Kidney (tissue), 14 donors: ENCODE data around the gene HEMK1. TPM values are rescaled to one million over a fixed set of nuclear protein-coding genes. Genes with fewer than 3 reads are reported as not detected.

ENCODE experiments used
- DNase-seq, 5 donors: peaks; one replicate each; pipeline ENCODE4 v3.0.0-alpha.2; 2013 to 2020
- FAIRE-seq: peaks from 2 replicates; lab custom pipeline; 2012; peaks lifted over from hg19 to GRCh38; lab: Jason Lieb, UNC
- H3K27ac ChIP-seq, 2 donors: one replicate each; pipeline ENCODE4 v1.7.0; 2013; ENCODE audit warnings: low read depth in 2 of 2, low read length in 2 of 2, inconsistent platforms in 1 of 2
- H3K27me3 ChIP-seq: one replicate; pipeline ENCODE4 v1.7.1; 2013; ENCODE audit warnings: low read length, inconsistent platforms; ENCODE audit not compliant: control insufficient read depth, insufficient read depth
- H3K36me3 ChIP-seq, 3 donors: one replicate each; pipeline versions ENCODE4 v1.7.0 to v1.7.1; 2013; ENCODE audit warnings: low read length in 3 of 3, control low read depth in 1 of 3, inconsistent platforms in 1 of 3; ENCODE audit not compliant: insufficient read depth in 3 of 3, control insufficient read depth in 2 of 3
- H3K4me1 ChIP-seq, 3 donors: one replicate each; pipeline versions ENCODE4 v1.7.0 to v1.7.1; 2013; ENCODE audit warnings: low read length in 3 of 3, inconsistent platforms in 1 of 3, low read depth in 1 of 3; ENCODE audit not compliant: control insufficient read depth in 2 of 3, insufficient read depth in 2 of 3
- H3K4me3 ChIP-seq, 3 donors: one replicate each; pipeline versions ENCODE4 v1.7.0 to v1.8.1; 2013; ENCODE audit warnings: low read length in 3 of 3, control low read depth in 1 of 3, inconsistent platforms in 1 of 3
- H3K9ac ChIP-seq, 3 donors: one replicate each; pipeline versions ENCODE4 v1.7.0 to v1.7.1; 2013; ENCODE audit warnings: low read length in 3 of 3, control low read depth in 1 of 3, inconsistent platforms in 1 of 3
- H3K9me3 ChIP-seq, 3 donors: one replicate each; pipeline versions ENCODE4 v1.7.0 to v1.7.1; 2013; ENCODE audit warnings: low read length in 3 of 3, control low read depth in 1 of 3, inconsistent platforms in 1 of 3; ENCODE audit not compliant: control insufficient read depth in 2 of 3, insufficient read depth in 1 of 3
- intact Hi-C: fragments of 100-400 bp; cut with DNase I; formaldehyde crosslinking; loops from one replicate; pipeline ENCODE4 v1.11.1; 2022
- polyA plus RNA-seq: library from polyadenylated mRNA; stranded (reverse); fragments of 350-450 nt; fragmentation: Illumina TruSeq; extraction: RNeasy Lipid Tissue Mini Kit (QIAGEN cat#74804); gene quantifications from one replicate; pipeline ENCODE4 v1.2.3, GENCODE V29; 2014; ENCODE audit warnings: low read depth, low replicate concordance; ENCODE audit not compliant: insufficient read depth
- total RNA-seq: library from RNA; stranded (reverse); fragmentation: NEBNext Ultra II Directional; extraction: Animal tissue kit (Norgen Biotek cat#: 25700); gene quantifications from one replicate; pipeline ENCODE4 v1.2.1, GENCODE V29; 2021
- TF ChIP-seq, protein P1 (sequence below): IDR thresholded peaks from 3 replicates; pipeline ENCODE4 v1.5.1; 2012; ENCODE audit warnings: mild to moderate bottlenecking, moderate library complexity, borderline replicate concordance; ENCODE audit not compliant: insufficient read depth; ENCODE audit errors: extremely low read depth
- donor health status: control.
- donor health status: control.
- donor health status: control.
- donor health status: control.
- donor health status: control.
- donor health status: DM: yes; HTN: yes; CAD: no.
- donor health status: Normal renal cell carcinoma (clear cell type).

The HEMK1 gene
- total and polyA plus RNA-seq, 2 donors from 2014 or later = 25.1 to 30.3 TPM

DNA sequence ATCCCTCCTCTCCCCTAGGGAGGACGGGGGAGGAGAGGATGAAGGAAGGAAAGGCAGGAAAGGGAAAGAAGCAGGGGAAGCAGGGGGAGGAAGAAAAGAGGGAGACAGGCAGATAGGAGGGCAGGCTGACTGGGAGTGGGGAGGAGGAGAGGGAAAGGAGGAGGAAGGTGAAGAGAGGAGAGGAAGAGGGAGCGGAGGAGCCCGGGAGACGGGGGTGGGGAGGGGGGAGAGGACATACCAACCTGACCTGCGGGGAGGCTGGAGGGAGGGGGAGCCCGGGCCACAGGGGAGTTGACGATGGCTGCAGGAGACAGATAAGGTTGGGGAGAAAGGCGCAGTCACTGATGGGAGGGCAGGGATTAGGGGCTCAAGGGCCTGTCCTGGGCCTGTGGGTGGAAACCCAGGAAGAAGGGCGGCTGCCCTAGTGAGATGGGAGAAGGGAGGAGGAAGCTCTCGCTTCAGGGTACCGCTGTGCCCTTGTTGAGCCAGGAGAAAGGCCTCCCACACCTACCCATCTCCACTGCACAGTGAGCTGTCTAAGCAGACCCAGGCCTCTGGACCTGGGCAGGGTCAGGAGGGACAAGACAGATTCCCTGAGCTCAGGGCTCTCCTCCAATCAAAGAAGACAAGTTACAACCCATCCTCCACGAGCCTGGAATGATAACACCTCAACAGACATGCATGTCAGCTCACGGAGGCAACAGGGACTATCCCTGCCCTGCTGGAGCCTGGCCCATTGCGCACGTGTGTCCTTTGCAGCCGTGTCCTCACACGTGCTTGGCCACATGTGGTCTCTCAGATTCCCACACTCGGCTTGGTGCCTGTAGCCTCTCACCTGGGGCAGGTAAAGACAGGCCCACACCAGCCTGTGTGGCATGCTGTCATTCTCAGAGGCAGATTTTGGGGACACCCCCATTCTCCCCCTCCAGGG lies 29.7 kb upstream of the HEMK1 start:
- H3K27ac ChIP-seq = no peak overlapping the region
- H3K4me1 ChIP-seq = peaks cover 0 to 2% (median 0%) of the 10 kb centered on the region in 3 donors
- TF ChIP-seq, protein P1, sequence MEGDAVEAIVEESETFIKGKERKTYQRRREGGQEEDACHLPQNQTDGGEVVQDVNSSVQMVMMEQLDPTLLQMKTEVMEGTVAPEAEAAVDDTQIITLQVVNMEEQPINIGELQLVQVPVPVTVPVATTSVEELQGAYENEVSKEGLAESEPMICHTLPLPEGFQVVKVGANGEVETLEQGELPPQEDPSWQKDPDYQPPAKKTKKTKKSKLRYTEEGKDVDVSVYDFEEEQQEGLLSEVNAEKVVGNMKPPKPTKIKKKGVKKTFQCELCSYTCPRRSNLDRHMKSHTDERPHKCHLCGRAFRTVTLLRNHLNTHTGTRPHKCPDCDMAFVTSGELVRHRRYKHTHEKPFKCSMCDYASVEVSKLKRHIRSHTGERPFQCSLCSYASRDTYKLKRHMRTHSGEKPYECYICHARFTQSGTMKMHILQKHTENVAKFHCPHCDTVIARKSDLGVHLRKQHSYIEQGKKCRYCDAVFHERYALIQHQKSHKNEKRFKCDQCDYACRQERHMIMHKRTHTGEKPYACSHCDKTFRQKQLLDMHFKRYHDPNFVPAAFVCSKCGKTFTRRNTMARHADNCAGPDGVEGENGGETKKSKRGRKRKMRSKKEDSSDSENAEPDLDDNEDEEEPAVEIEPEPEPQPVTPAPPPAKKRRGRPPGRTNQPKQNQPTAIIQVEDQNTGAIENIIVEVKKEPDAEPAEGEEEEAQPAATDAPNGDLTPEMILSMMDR = no peak
- no peak overlapping the region for H3K9ac ChIP-seq
- H3K27me3 ChIP-seq = no peaks in the 10 kb centered on the region
- no peaks in the 10 kb centered on the region for H3K9me3 ChIP-seq
- no peaks in the 10 kb centered on the region for H3K36me3 ChIP-seq
- DNase-seq (no peak), FAIRE-seq (no peak)
- H3K4me3 ChIP-seq = no peak overlapping the region
- intact Hi-C loops = loop anchor here (5.0 kb wide), 1 partner anchor 192 kb away; the partner anchor contains the start of gene ZMYND10

DNA sequence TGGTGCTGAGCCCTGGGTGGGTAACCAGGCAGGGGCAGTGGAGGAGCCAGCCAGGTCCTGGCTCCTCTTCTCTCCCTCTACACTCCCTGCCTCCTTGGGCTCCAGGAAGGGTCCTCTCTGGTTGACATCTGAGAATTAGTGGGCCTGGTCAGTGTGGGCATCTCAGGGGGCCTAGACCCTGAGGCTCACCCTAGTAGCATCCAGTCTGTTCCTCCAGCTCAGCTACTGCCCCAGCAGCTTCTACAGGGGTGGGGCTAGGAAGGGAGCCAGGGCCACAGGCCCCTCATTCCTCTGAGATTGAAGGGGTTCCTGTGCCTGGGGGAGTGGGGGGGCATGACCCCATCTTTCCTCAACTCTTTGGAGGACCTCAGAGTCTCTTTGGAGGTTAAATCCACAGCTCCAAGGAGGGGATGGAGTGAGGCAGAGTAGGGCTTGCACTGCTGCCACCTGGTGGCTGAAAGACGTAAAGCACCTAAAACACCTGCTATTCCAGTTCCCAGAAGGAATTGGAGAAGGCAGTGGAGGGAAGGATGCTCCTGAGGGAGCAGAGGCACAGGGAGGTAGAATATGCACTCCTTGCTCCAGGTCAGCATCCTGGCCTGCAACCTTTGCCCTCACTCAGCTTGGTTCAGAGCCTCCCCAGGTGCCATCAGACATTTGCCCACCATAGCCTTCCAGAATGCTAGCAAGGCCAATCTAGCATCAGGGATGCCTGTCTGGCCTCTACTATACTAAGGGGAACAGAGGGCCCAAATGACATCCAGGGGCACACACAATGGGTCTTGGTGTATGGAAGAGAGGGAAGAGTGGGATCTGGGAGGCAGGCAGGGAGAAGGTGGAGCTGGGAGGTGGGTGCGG lies 26.9 kb upstream of the HEMK1 start:
- H3K27ac ChIP-seq = no peak overlapping the region
- H3K9me3 ChIP-seq = no peaks in the 10 kb centered on the region
- peak in 4 of 5 donors; percentile 81 to 86 (median 84) for DNase-seq
- no peak overlapping the region for H3K9ac ChIP-seq
- TF ChIP-seq, protein P1 = peak; percentile 97
- H3K36me3 ChIP-seq = no peaks in the 10 kb centered on the region
- intact Hi-C loops = loop anchor here (5.0 kb wide), 1 partner anchor 195 kb away; the partner anchor contains the start of gene ZMYND10
- no peaks in the 10 kb centered on the region for H3K27me3 ChIP-seq
- no peaks in the 10 kb centered on the region for H3K4me1 ChIP-seq
- no peak overlapping the region for H3K4me3 ChIP-seq
- no peak for FAIRE-seq

DNA sequence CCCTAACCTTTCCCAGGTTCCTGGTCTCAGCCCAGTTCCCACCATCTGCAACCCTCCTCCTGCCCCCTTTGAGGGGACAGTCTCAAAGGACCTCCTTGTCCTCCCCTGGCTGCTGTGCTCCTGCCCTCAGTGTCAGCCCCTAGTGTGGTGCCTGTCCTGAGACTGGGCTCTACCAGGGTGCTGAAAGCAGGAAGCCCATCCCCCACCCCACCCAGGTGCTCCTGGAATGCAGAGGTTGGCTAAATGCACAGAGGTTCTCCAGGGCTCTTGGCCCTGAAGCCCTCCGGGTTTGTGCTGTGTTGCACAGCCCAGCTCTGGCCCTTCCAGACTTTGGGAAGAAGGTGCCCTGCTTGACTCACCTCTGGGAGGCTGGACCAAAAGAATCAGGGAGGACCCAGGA lies 23.5 kb upstream of the HEMK1 start:
- no peak overlapping the region for H3K27ac ChIP-seq
- FAIRE-seq (no peak), DNase-seq (no peak)
- H3K27me3 ChIP-seq = no peaks in the 10 kb centered on the region
- no peaks in the 10 kb centered on the region for H3K9me3 ChIP-seq
- TF ChIP-seq, protein P1 = no peak
- H3K4me1 ChIP-seq = no peaks in the 10 kb centered on the region
- no peak overlapping the region for H3K4me3 ChIP-seq
- no peaks in the 10 kb centered on the region for H3K36me3 ChIP-seq
- intact Hi-C loops = no loop called here
- no peak overlapping the region for H3K9ac ChIP-seq
